Measurements from ENCODE around the gene CRABP1.

DNA sequence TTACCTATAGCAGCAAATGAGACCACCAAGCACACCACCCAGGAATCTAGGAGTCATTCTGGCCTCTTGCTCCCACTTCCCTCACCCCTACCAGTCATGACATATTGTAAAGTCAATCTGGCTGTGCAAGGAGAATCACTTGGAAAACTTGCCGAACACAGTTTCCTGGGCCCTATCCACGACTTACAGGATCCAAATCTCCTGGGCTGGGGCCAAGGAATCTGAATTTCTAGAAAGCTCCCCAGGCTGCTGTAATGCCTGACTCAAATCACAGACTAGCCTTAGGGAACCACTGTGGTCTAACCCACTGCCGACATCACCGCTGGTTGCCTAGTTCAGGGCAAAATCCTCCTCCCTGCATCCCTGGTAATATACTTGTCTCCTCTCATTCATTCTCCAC lies 4.2 kb upstream of the CRABP1 start:
- no peak for TF ChIP-seq SUZ12 (IDR thresholded peaks at IDR 0.05; ENCODE audit: extremely low read depth, insufficient read depth, insufficient read length)
- TF ChIP-seq ZNF274 (IDR thresholded peaks at IDR 0.05; ENCODE audit: low read depth, low read length) = no peak
